Ovary (tissue), 9 donors: ENCODE measurements around the gene CDH18. TPM values are rescaled to one million over a fixed set of nuclear protein-coding genes. Genes with fewer than 3 reads are reported as not detected.

Experiments
- DNase-seq, 5 donors: peaks; one replicate each; pipeline ENCODE4 v3.0.0-alpha.2; 2019 to 2020
- H3K27ac ChIP-seq, 2 donors: fragments of 200-600 bp; one replicate each; pipeline versions ENCODE4 v1.5.1 to v1.8.0; 2019 to 2022
- H3K27me3 ChIP-seq: fragments of 200-600 bp; one replicate; pipeline ENCODE4 v1.8.0; 2022
- H3K36me3 ChIP-seq: fragments of 200-600 bp; sonication (generic); one replicate; pipeline ENCODE4 v1.5.1; 2019
- H3K4me1 ChIP-seq: one replicate; pipeline ENCODE4 v1.8.1; 2013; ENCODE audit warnings: mild to moderate bottlenecking, moderate library complexity; ENCODE audit not compliant: insufficient read depth
- H3K4me3 ChIP-seq: fragments of 200-600 bp; sonication (generic); one replicate; pipeline ENCODE4 v1.5.1; 2017
- H3K9me3 ChIP-seq, 2 donors: fragments of 200-600 bp in 1 of 2; sonication (generic) in 1 of 2; one replicate each; pipeline versions ENCODE4 v1.5.1 to v1.8.1; 2013 to 2019; ENCODE audit warnings: mild to moderate bottlenecking in 1 of 2, moderate library complexity in 1 of 2
- EP300 ChIP-seq: sonication (generic); formaldehyde crosslinking; IDR thresholded peaks from one replicate; pipeline ENCODE4 v1.6.1; 2017; ENCODE audit warnings: antibody characterized with exemption
- POLR2A ChIP-seq: fragments of 450-650 bp; IDR thresholded peaks from one replicate; pipeline ENCODE4 v1.6.1; 2017; ENCODE audit warnings: antibody characterized with exemption, mild to moderate bottlenecking, moderate library complexity
- WGBS, 3 donors: extraction: QIAGEN DNeasy Blood & Tissue Kit in 1 of 3; methylation state at CpG; one replicate each; pipeline versions ENCODE4 v1.1.5 to v1.1.7; 2013 to 2017; 5-methylcytosine and 5-hydroxymethylcytosine counted together
- intact Hi-C, 4 donors: fragments of 100-400 bp; cut with DNase I; formaldehyde crosslinking; loops; one replicate each; pipeline versions ENCODE4 v1.11.0 to v1.15.1; 2022 to 2023
- polyA plus RNA-seq, 2 donors: library from polyadenylated mRNA; stranded (reverse); fragments of 200-250 nt in 1 of 2; fragments of 350-450 nt in 1 of 2; fragmentation: Illumina TruSeq in 1 of 2; extraction: RNeasy Lipid Tissue Mini Kit (QIAGEN cat#74804) in 1 of 2; gene quantifications; one replicate each; pipeline ENCODE4 v1.2.3, GENCODE V29; 2013 to 2014
- total RNA-seq, 7 donors: library from RNA; depleted of rRNA in 2 of 7; stranded (reverse); fragments of >200 nt in 2 of 7; fragmentation: NEBNext Ultra II Directional in 3 of 7; extraction: Animal tissue kit (Norgen Biotek cat#: 25700) in 3 of 7; gene quantifications; one replicate each; pipeline versions ENCODE4 v1.1.0 to v1.2.4, GENCODE V29; 2016 to 2023
- TF ChIP-seq, protein P1 (sequence below), 3 donors: fragments of 450-650 bp in 2 of 3; fragments of 200-600 bp in 1 of 3; IDR thresholded peaks; one replicate each; pipeline versions ENCODE4 v1.5.1 to v1.8.0; 2016 to 2022; ENCODE audit warnings: antibody characterized with exemption in 3 of 3, mild to moderate bottlenecking in 1 of 3
- donor health status: DM: no; HTN: no; CAD: no; lungs with moderate emphysema.
- donor health status: DM: no; HTN: no; CAD: no.
- donor health status: Bipolar disorder and iron deficiency.
- donor health status: DM: yes; HTN: yes; CAD: no.
- donor health status: DM: no; HTN: no; CAD: no.
- donor health status: DM: yes; HTN: yes; CAD: no.

Gene CDH18
- total and polyA plus RNA-seq, 9 donors = 0.06 to 0.27 TPM; not detected in 7

DNA sequence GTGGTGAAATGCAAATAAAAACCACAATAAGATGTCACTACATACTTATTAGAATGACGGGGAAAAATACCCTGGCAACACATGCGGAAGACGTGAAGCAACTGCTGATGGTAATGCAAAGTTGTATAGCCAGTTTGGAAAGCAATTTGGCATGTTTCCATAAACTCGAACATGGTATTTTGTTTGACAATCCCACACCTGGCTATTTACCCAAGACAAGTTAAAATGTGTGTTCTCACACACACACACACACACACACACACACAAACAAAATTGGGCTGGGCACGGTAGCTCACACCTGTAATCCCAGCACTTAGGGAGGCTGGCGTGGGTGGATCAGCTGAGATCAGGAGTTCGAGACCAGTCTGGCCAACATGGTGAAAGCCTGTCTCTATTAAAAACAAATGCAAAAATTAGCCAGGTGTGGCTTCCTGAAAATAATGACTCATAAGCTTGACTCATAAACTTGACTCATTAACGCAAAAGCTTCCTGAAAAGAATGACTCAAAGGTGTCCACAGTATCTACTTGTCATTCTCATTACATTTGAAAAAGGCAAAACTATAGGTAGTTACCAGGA, 456.5 kb downstream of the CDH18 start:
- DNase-seq = no peak
- H3K36me3 ChIP-seq = no peaks in the 10 kb centered on the region
- H3K27me3 ChIP-seq = peaks cover 3% of the 10 kb centered on the region
- 82 to 92% (median 90%) methylated on average over 8 of the region's 8 CpGs for WGBS, 3 donors
- no peaks in the 10 kb centered on the region for H3K9me3 ChIP-seq
- no peaks in the 10 kb centered on the region for H3K4me1 ChIP-seq
- TF ChIP-seq POLR2A (no peak), EP300 (no peak)
- TF ChIP-seq, protein P1, sequence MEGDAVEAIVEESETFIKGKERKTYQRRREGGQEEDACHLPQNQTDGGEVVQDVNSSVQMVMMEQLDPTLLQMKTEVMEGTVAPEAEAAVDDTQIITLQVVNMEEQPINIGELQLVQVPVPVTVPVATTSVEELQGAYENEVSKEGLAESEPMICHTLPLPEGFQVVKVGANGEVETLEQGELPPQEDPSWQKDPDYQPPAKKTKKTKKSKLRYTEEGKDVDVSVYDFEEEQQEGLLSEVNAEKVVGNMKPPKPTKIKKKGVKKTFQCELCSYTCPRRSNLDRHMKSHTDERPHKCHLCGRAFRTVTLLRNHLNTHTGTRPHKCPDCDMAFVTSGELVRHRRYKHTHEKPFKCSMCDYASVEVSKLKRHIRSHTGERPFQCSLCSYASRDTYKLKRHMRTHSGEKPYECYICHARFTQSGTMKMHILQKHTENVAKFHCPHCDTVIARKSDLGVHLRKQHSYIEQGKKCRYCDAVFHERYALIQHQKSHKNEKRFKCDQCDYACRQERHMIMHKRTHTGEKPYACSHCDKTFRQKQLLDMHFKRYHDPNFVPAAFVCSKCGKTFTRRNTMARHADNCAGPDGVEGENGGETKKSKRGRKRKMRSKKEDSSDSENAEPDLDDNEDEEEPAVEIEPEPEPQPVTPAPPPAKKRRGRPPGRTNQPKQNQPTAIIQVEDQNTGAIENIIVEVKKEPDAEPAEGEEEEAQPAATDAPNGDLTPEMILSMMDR (IDR thresholded peaks at IDR 0.05) = no peak
- no peak overlapping the region for H3K27ac ChIP-seq
- intact Hi-C loops = no loop called here
- no peak overlapping the region for H3K4me3 ChIP-seq

DNA sequence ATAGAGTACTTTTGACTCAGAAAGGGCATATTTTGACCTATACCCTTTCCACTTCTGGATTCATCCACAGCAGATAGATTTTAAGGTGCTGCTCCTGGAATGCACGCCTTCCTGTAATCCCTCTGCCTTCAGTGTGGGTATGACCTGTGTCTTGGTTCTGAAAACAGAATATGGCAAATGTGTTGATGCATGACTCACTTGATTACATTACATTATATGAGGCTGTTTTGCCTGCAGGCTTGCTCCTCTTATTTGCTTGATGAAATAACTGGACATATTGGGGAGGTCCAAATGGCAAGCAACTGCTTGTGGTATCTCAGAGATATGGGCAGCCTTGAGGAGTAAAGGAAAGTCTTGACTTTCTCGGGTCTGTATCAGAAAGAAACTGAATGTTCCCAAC, 468.6 kb downstream of the CDH18 start:
- DNase-seq = no peak
- WGBS, 3 donors = 48 to 72% (median 48%) methylated on average over 2 of the region's 2 CpGs
- Histone ChIP-seq H3K4me3 (no peak overlapping the region), H3K4me1 (no peaks in the 10 kb centered on the region), H3K9me3 (no peaks in the 10 kb centered on the region), H3K27me3 (no peaks in the 10 kb centered on the region), H3K36me3 (no peaks in the 10 kb centered on the region), H3K27ac (no peak overlapping the region)
- TF ChIP-seq POLR2A (no peak), EP300 (no peak)
- TF ChIP-seq, protein P1 (IDR thresholded peaks at IDR 0.05) = no peak
- intact Hi-C loops = no loop called here

DNA sequence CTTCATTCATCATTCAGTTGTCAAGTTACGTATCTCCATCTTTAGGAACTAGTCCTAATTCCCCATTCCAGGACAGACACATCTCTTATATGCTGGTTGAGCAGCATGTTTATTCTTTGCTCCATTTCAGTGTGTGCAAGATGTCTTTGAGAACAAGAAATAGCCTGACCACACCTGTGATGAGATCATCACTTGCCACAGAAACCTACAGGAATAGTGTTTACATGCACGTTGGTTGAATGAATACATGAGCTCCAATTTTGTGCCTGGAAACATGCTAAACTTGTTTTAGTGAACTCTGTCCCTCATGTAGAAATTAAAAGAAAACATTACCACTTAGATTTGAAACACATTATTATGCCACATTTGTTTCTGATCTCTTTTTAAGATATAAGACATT, 489.1 kb downstream of the CDH18 start:
- H3K27ac ChIP-seq = no peak overlapping the region
- intact Hi-C loops = no loop called here
- 83 to 85% (median 84%) methylated on average over 2 of the region's 2 CpGs for WGBS, 3 donors
- TF ChIP-seq, protein P1 (IDR thresholded peaks at IDR 0.05) = no peak
- TF ChIP-seq EP300 = no peak
- no peak for TF ChIP-seq POLR2A
- H3K4me3 ChIP-seq = no peak overlapping the region
- H3K4me1 ChIP-seq = no peaks in the 10 kb centered on the region
- H3K27me3 ChIP-seq = no peaks in the 10 kb centered on the region
- DNase-seq = no peak
- no peaks in the 10 kb centered on the region for H3K9me3 ChIP-seq
- H3K36me3 ChIP-seq = no peaks in the 10 kb centered on the region

DNA sequence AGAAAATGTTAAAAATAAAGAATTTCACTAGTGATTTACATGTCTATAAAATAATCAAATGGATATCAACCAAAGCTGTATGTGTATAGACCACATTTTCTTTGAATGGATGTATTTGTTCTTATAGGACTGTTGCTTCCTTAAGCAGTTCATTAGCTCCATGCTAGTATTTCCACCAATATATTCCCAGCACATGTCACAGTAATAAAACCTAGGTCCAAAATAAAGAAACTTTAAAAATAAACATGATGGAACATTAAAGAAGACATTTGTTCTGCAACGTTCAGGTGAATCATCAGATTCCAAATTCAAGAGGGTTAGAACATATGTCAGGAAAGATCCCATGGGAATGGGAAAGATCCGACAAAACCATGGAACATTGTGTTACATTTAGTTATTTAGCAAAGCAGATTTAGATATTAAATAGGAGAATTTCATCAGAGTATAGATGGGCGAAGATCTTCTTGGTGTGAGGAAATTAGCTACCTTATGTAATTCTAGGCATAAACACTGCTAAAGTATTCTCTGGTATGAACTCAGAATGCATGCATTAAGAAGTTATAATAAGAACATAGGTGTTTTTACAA, 490.7 kb downstream of the CDH18 start:
- intact Hi-C loops = no loop called here
- Histone ChIP-seq H3K9me3 (no peaks in the 10 kb centered on the region), H3K27me3 (no peaks in the 10 kb centered on the region), H3K27ac (no peak overlapping the region), H3K36me3 (no peaks in the 10 kb centered on the region), H3K4me3 (no peak overlapping the region), H3K4me1 (no peaks in the 10 kb centered on the region)
- no peak for DNase-seq
- TF ChIP-seq EP300 (no peak), POLR2A (no peak)
- TF ChIP-seq, protein P1 (IDR thresholded peaks at IDR 0.05) = no peak
- WGBS, 3 donors = 82 to 86% (median 84%) methylated on average over 3 of the region's 3 CpGs
